ENCODE results near the gene P4HA1. TPM values are rescaled to one million over a fixed set of nuclear protein-coding genes. Genes with fewer than 3 reads are reported as not detected.

P4HA1 gene
- total and polyA plus RNA-seq, 2 donors (not counting 3 experiments of a cell fraction or from before 2014, with no cell fraction given), result 14.3 to 29.1 TPM

- Histone ChIP-seq H3K4me1 (ENCODE audit: control insufficient read depth, extremely low read depth, insufficient read depth, low read length) (peaks cover 16% of the 10 kb centered on the region), H3K9me1 (replicated peaks; ENCODE audit: control insufficient read depth, extremely low read depth, insufficient read depth, low read length) (no peaks in the 10 kb centered on the region), H3K27ac (ENCODE audit: insufficient read depth, low read depth, low read length) (peak overlapping the region; percentile 96), H4K20me1 (replicated peaks; ENCODE audit: control insufficient read depth, extremely low read depth, insufficient read depth, low read length) (no peaks in the 10 kb centered on the region), H3K27me3 (ENCODE audit: control insufficient read depth in 2 of 2, insufficient read depth in 2 of 2, low read length in 2 of 2) (no peaks in the 10 kb centered on the region), H3K79me2 (ENCODE audit: control insufficient read depth, insufficient read depth, low read length) (no peaks in the 10 kb centered on the region), H3K9ac (replicated peaks; ENCODE audit: extremely low read depth, insufficient read depth, low read length) (peak overlapping the region; percentile 71), H3K4me3 (replicated peaks in 1 of 3; ENCODE audit: insufficient read depth in 1 of 3, low read depth in 1 of 3, low read length in 3 of 3) (peak overlapping the region in 1 of 3 experiments; percentile 35), H2AFZ (ENCODE audit: low read depth, low read length) (peak overlapping the region; percentile 69), H3K4me2 (ENCODE audit: insufficient read depth, low read length) (peak overlapping the region; percentile 87), H3K36me3 (ENCODE audit: control insufficient read depth in 2 of 2, extremely low read depth in 1 of 2, insufficient read depth in 2 of 2, low read length in 2 of 2) (peaks cover 0 to 4% of the 10 kb centered on the region in 2 experiments), H3K9me3 (replicated peaks; ENCODE audit: control insufficient read depth, insufficient read depth, low read length) (no peaks in the 10 kb centered on the region)
- ChIA-PET POLR2A (interaction anchor here (0.6 to 0.8 kb wide), 2 partner anchors 51 to 333 kb away, joined by 3 read pairs; no protein-coding TSS in a partner anchor), CTCF (interaction anchor here (1.2 to 2.2 kb wide), 3 partner anchors 17 to 108 kb away, joined by 3 to 13 read pairs (median 3); no protein-coding TSS in a partner anchor)
- peak; percentile 93 for TF ChIP-seq JUN (IDR thresholded peaks at IDR 0.05; ENCODE audit: borderline replicate concordance, insufficient read depth, insufficient read length, low read depth)
- TF ChIP-seq GATA2 (IDR thresholded peaks at IDR 0.05; ENCODE audit: insufficient read depth, insufficient read length, low read depth, low read length), result peak; percentile 95
- TF ChIP-seq FOS (IDR thresholded peaks at IDR 0.05; ENCODE audit: borderline replicate concordance, insufficient read depth, low read length), result peak; percentile 80
- no peak for TF ChIP-seq POLR2A (IDR thresholded peaks at IDR 0.05; ENCODE audit: low read depth, low read length)
- no peak for TF ChIP-seq MYC (IDR thresholded peaks at IDR 0.05; ENCODE audit: low read depth, low read length)
- no peak for TF ChIP-seq CTCF (IDR thresholded peaks at IDR 0.05; ENCODE audit: extremely low read depth in 1 of 2, insufficient read depth in 1 of 2, low read depth in 1 of 2, low read length in 2 of 2)
- no peak for TF ChIP-seq EZH2 (IDR thresholded peaks at IDR 0.05; ENCODE audit: borderline replicate concordance, low read depth, low read length, severe bottlenecking)
- peak; percentile 33 for TF ChIP-seq POLR2AphosphoS5 (IDR thresholded peaks at IDR 0.05; ENCODE audit: insufficient read depth, low read depth, low read length)
- TF ChIP-seq MAX (IDR thresholded peaks at IDR 0.05; ENCODE audit: insufficient read depth, insufficient read length), result no peak
- peak; percentile 91 for FAIRE-seq
- dilution Hi-C loops (cut with MboI; ENCODE audit: extremely low pct_ligation_motif_present, low sequenced_read_pairs), result no loop called here
- intact Hi-C loops (cut with micrococcal nuclease), result loop anchor here (1.0 kb wide), 2 partner anchors 52 to 157 kb away; partner anchors contain the start of gene P4HA1
- peak; percentile 96 for DNase-seq (ENCODE audit: low read depth, low spot score)
- TSS peak; percentile 95 for BruUV-seq (replicated peaks)
Observed at GRCh38 chr10:73044378-73045285, 52.0 kb downstream of the P4HA1 start.

Measured in endothelial cell of umbilical vein (primary cell).